SK-N-SH (cell line): ENCODE data around the gene MRPS26. TPM values are rescaled to one million over a fixed set of nuclear protein-coding genes. Genes with fewer than 3 reads are reported as not detected.
"Not testable (repeated sequence)": the region's sequence is repeated elsewhere in the genome, so short reads cannot be mapped to it uniquely, and the experiment has no call there.

Experiments used
- CTCF ChIA-PET: fragments of 300-600, 350-600 bp; formaldehyde crosslinking; extraction: SDS; loops from one replicate; lab custom pipeline; 2021; lab: Yijun Ruan, JAX
- POLR2A ChIA-PET: fragments of 350-600 bp; sonication (Branson Sonifier 250); formaldehyde crosslinking; extraction: SDS; loops from one replicate; lab custom pipeline; 2020; ENCODE audit warnings: antibody characterized with exemption, inconsistent platforms; lab: Yijun Ruan, JAX
- DNase-seq: peaks from one replicate; pipeline ENCODE4 v3.0.0; 2012
- H2AFZ ChIP-seq: fragments of 200-600 bp; sonication (generic); 2 replicates; pipeline ENCODE4 v1.8.1; 2016; ENCODE audit warnings: antibody characterized with exemption, mild to moderate bottlenecking, low read depth
- H3F3A ChIP-seq: fragments of 200-600 bp; sonication (generic); replicated peaks from 2 replicates; pipeline ENCODE3; 2016; ENCODE audit warnings: antibody characterized with exemption, mild to moderate bottlenecking; ENCODE audit not compliant: insufficient read depth
- H3K27ac ChIP-seq, 2 experiments: fragments of 200-500 bp in 1 of 2; fragments of 200-600 bp in 1 of 2; sonication (Bioruptor generic) in 1 of 2; sonication (generic), shearing (Covaris generic) in 1 of 2; 2 replicates each; pipeline versions ENCODE4 v1.5.1 to v1.6.1; 2014 to 2016; ENCODE audit warnings: low read depth in 2 of 2, inconsistent platforms in 1 of 2, low read length in 1 of 2, mild to moderate bottlenecking in 1 of 2, mixed read lengths in 1 of 2
- H3K27me3 ChIP-seq: fragments of 200-600 bp; sonication (generic), shearing (Covaris generic); 2 replicates; pipeline ENCODE4 v1.6.1; 2016; ENCODE audit warnings: mixed run types; ENCODE audit not compliant: insufficient read depth
- H3K36me3 ChIP-seq, 2 experiments: fragments of 200-500 bp in 1 of 2; fragments of 200-600 bp in 1 of 2; sonication (Bioruptor generic) in 1 of 2; sonication (generic) in 1 of 2; replicated peaks in 1 of 2; 2 replicates each; pipeline versions ENCODE3 to v1.5.1; 2014 to 2016; ENCODE audit warnings: low read length in 1 of 2, mild to moderate bottlenecking in 1 of 2; ENCODE audit not compliant: insufficient read depth in 2 of 2, control insufficient read depth in 1 of 2
- H3K4me1 ChIP-seq, 2 experiments: fragments of 200-500 bp in 1 of 2; fragments of 200-600 bp in 1 of 2; sonication (Bioruptor generic) in 1 of 2; sonication (generic), shearing (Covaris generic) in 1 of 2; 2 replicates each; pipeline versions ENCODE4 v1.5.1 to v1.6.1; 2014 to 2016; ENCODE audit warnings: low read depth in 1 of 2, low read length in 1 of 2, mixed run types in 1 of 2; ENCODE audit not compliant: insufficient read depth in 2 of 2, control insufficient read depth in 1 of 2
- H3K4me2 ChIP-seq: fragments of 200-600 bp; sonication (generic), shearing (Covaris generic); 2 replicates; pipeline ENCODE4 v1.6.1; 2017; ENCODE audit warnings: mixed run types
- H3K4me3 ChIP-seq, 2 experiments: fragments of 200-500 bp in 1 of 2; fragments of 200-600 bp in 1 of 2; sonication (Bioruptor generic) in 1 of 2; sonication (generic), shearing (Covaris generic) in 1 of 2; 2 replicates each; pipeline versions ENCODE4 v1.5.1 to v1.8.1; 2014 to 2016; ENCODE audit warnings: low read depth in 2 of 2, inconsistent platforms in 1 of 2, low read length in 1 of 2, mild to moderate bottlenecking in 1 of 2, mixed read lengths in 1 of 2, moderate library complexity in 1 of 2
- H3K79me2 ChIP-seq: fragments of 200-600 bp; sonication (generic); 2 replicates; pipeline ENCODE4 v1.8.1; 2017; ENCODE audit warnings: mild to moderate bottlenecking; ENCODE audit not compliant: insufficient read depth
- H3K9ac ChIP-seq: fragments of 200-600 bp; sonication (generic); 2 replicates; pipeline ENCODE4 v1.6.1; 2017; ENCODE audit warnings: mixed run types
- H3K9me2 ChIP-seq: fragments of 200-600 bp; sonication (generic); 2 replicates; pipeline ENCODE4 v1.6.1; 2017; ENCODE audit warnings: mixed run types
- H3K9me3 ChIP-seq: fragments of 200-600 bp; sonication (generic); 2 replicates; pipeline ENCODE4 v1.6.1; 2017; ENCODE audit warnings: mixed run types, mild to moderate bottlenecking, moderate library complexity
- H4K20me1 ChIP-seq: fragments of 200-600 bp; sonication (generic); 2 replicates; pipeline ENCODE4 v1.6.1; 2017; ENCODE audit warnings: mild to moderate bottlenecking, mixed run types; ENCODE audit not compliant: insufficient read depth
- CTCF ChIP-seq: fragments of 200-600 bp; sonication (generic); IDR thresholded peaks from 2 replicates; pipeline ENCODE4 v1.6.1; 2017; ENCODE audit warnings: antibody characterized with exemption, mild to moderate bottlenecking, moderate library complexity
- ELF1 ChIP-seq: IDR thresholded peaks from 2 replicates; pipeline ENCODE4 v1.4.0; 2012
- EP300 ChIP-seq, 2 experiments: IDR thresholded peaks; 2 replicates each; pipeline versions ENCODE4 v1.4.0 to v1.6.1; 2012; ENCODE audit warnings: borderline replicate concordance in 1 of 2, low read depth in 1 of 2, low read length in 1 of 2
- FOXM1 ChIP-seq: IDR thresholded peaks from 2 replicates; pipeline ENCODE4 v1.4.0; 2012; ENCODE audit warnings: low read depth, mild to moderate bottlenecking
- IRF3 ChIP-seq: fragments of 150-350 bp; IDR thresholded peaks from 2 replicates; pipeline ENCODE4 v1.6.1; 2016; ENCODE audit warnings: mild to moderate bottlenecking, low read depth, low read length
- MAX ChIP-seq: IDR thresholded peaks from 2 replicates; pipeline ENCODE4 v1.4.0; 2012; ENCODE audit warnings: low read depth
- MXI1 ChIP-seq: IDR thresholded peaks from 2 replicates; pipeline ENCODE4 v1.6.1; 2012; ENCODE audit warnings: mild to moderate bottlenecking, low read depth, low read length, improper control_type of control experiment
- NFIC ChIP-seq: IDR thresholded peaks from 2 replicates; pipeline ENCODE4 v1.4.0; 2012; ENCODE audit warnings: borderline replicate concordance
- NRF1 ChIP-seq: IDR thresholded peaks from 2 replicates; pipeline ENCODE4 v1.6.1; 2012; ENCODE audit warnings: low read depth, mild to moderate bottlenecking, low read length
- POLR2AphosphoS5 ChIP-seq: IDR thresholded peaks from 2 replicates; pipeline ENCODE4 v1.6.1; 2012; ENCODE audit warnings: low read depth, low read length
- RAD21 ChIP-seq: IDR thresholded peaks from 2 replicates; pipeline ENCODE4 v1.6.1; 2012; ENCODE audit warnings: mild to moderate bottlenecking, low read length
- TAF1 ChIP-seq: IDR thresholded peaks from 2 replicates; pipeline ENCODE4 v1.6.1; 2012; ENCODE audit warnings: low read depth, mild to moderate bottlenecking, low read length, moderate library complexity, borderline replicate concordance
- USF2 ChIP-seq: fragments of 150-350 bp; IDR thresholded peaks from 2 replicates; pipeline ENCODE4 v1.6.1; 2017; ENCODE audit warnings: antibody characterized with exemption, low read length, low read depth, borderline replicate concordance
- ZBTB33 ChIP-seq: IDR thresholded peaks from 2 replicates; pipeline ENCODE4 v1.4.0; 2012; ENCODE audit warnings: low read depth, borderline replicate concordance
- WGBS: methylation state at CpG from one replicate; pipeline ENCODE4 v1.1.6; 2017; ENCODE audit warnings: low lambda C conversion rate; 5-methylcytosine and 5-hydroxymethylcytosine counted together
- polyA plus RNA-seq, 3 experiments: library from polyadenylated mRNA; depleted of rRNA; stranded (reverse); fragments of >200 nt; gene quantifications; 2 replicates each; pipeline ENCODE4 v1.2.3, GENCODE V29; 2012

Gene MRPS26
- polyA plus RNA-seq, 1 of the 3 experiments (the other 2 are of a cell fraction), result 152 TPM

- H3K27ac ChIP-seq, H3K9me2 ChIP-seq, H3K4me2 ChIP-seq, H3K79me2 ChIP-seq, H2AFZ ChIP-seq, H3K4me3 ChIP-seq, H4K20me1 ChIP-seq, H3K9me3 ChIP-seq, H3K27me3 ChIP-seq, DNase-seq, H3K4me1 ChIP-seq, H3F3A ChIP-seq, H3K9ac ChIP-seq: not testable (repeated sequence)
- 96% methylated on average over 5 of the region's 5 CpGs for WGBS
- POLR2A ChIA-PET, result interaction anchor here (0.6 to 1.4 kb wide), 2 partner anchors 30 to 317 kb away, joined by 3 read pairs; no protein-coding TSS in a partner anchor
- CTCF ChIA-PET, result interaction anchor here (1.5 kb wide), 1 partner anchor 14 kb away, joined by 6 read pairs; no protein-coding TSS in a partner anchor
- H3K36me3 ChIP-seq, result peaks cover 15 to 30% of the 10 kb centered on the region in 2 experiments
Observed at GRCh38 chr20:3015302-3015701, 30.6 kb upstream of the MRPS26 start.

- DNase-seq, result no peak
- Histone ChIP-seq H3K9me3 (no peaks in the 10 kb centered on the region), H3K4me3 (no peak overlapping the region), H3K4me1 (no peaks in the 10 kb centered on the region), H2AFZ (no peak overlapping the region), H3F3A (no peaks in the 10 kb centered on the region), H3K36me3 (peaks cover 20 to 50% of the 10 kb centered on the region in 2 experiments), H3K9me2 (no peaks in the 10 kb centered on the region), H3K79me2 (no peaks in the 10 kb centered on the region), H3K27me3 (no peaks in the 10 kb centered on the region), H4K20me1 (no peaks in the 10 kb centered on the region), H3K9ac (no peak overlapping the region), H3K4me2 (no peak overlapping the region), H3K27ac (no peak overlapping the region)
- TF ChIP-seq NFIC (no peak), ZBTB33 (no peak), POLR2AphosphoS5 (no peak), CTCF (no peak), ELF1 (no peak), EP300 (IDR thresholded peaks at IDR 0.05; ENCODE audit: borderline replicate concordance in 1 of 2, low read depth in 1 of 2, low read length in 1 of 2) (no peak), MAX (no peak), MXI1 (no peak), RAD21 (no peak), TAF1 (no peak), IRF3 (no peak), NRF1 (no peak), FOXM1 (no peak), USF2 (no peak)
- POLR2A ChIA-PET, result no interaction called here
- WGBS, result 88% methylated on average over 4 of the region's 4 CpGs
- CTCF ChIA-PET, result interaction anchor here (1.1 kb wide), 1 partner anchor 21 kb away, joined by 3 read pairs; no protein-coding TSS in a partner anchor
Observed at GRCh38 chr20:3021327-3021726, 24.5 kb upstream of the MRPS26 start.
